K562 (cell line): Measurements from ENCODE around the gene TLE6. TPM values are rescaled to one million over a fixed set of nuclear protein-coding genes. Genes with fewer than 3 reads are reported as not detected.

Source experiments
- ATAC-seq: fragments of 200-7000 bp; cut with Tn5 transposase; 3 replicates; pipeline ENCODE4 v1.9.1; 2020; ENCODE audit warnings: moderate library complexity
- BruUV-seq: library from RNA; stranded (reverse); fragments of 400-500 nt; replicated peaks from 2 replicates; lab custom pipeline; 2021; lab: Mats Ljungman, UMichigan
- CTCF ChIA-PET: fragments of 300-600 bp; formaldehyde crosslinking; extraction: SDS; loops from one replicate; lab custom pipeline; 2021; ENCODE audit warnings: low intra/inter-chr PET ratio; lab: Yijun Ruan, JAX
- POLR2A ChIA-PET: fragments of 300-600, 350-650 bp; sonication (Branson Sonifier 250); formaldehyde crosslinking; extraction: SDS; loops from one replicate; lab custom pipeline; 2021; ENCODE audit warnings: antibody characterized with exemption, inconsistent platforms; lab: Yijun Ruan, JAX
- DNase-seq, 4 experiments: peaks; one replicate each; pipeline versions ENCODE4 v3.0.0 to v3.0.0-alpha.2; 2011 to 2018; ENCODE audit warnings: low spot score in 3 of 4, mixed read lengths in 3 of 4; ENCODE audit errors: extremely low read depth in 1 of 4
- FAIRE-seq: peaks from 2 replicates; lab custom pipeline; 2011; peaks lifted over from hg19 to GRCh38; lab: Jason Lieb, UNC
- H2AFZ ChIP-seq: 2 replicates; pipeline ENCODE4 v1.6.0; 2011; ENCODE audit warnings: low read depth, low read length, control low read depth, inconsistent platforms
- H3K27ac ChIP-seq: fragments of 200-600 bp; 3 replicates; pipeline ENCODE4 v1.8.0; 2011; ENCODE audit warnings: low read depth, mild to moderate bottlenecking, control low read depth, inconsistent platforms, low read length, moderate library complexity, mixed read lengths; ENCODE audit errors: extremely low read depth
- H3K27me3 ChIP-seq, 2 experiments: fragments of 300-600 bp in 1 of 2; 2 replicates in 1 of 2; 3 replicates in 1 of 2; pipeline versions ENCODE4 v1.6.0 to v1.8.0; 2011; ENCODE audit warnings: inconsistent platforms in 2 of 2, low read length in 2 of 2, mild to moderate bottlenecking in 1 of 2, mixed read lengths in 1 of 2, moderate library complexity in 1 of 2; ENCODE audit not compliant: control insufficient read depth in 2 of 2, insufficient read depth in 2 of 2
- H3K36me3 ChIP-seq: fragments of 300-600 bp; 3 replicates; pipeline ENCODE4 v1.8.0; 2011; ENCODE audit warnings: mild to moderate bottlenecking, low read length, inconsistent platforms; ENCODE audit not compliant: control insufficient read depth, insufficient read depth
- H3K4me1 ChIP-seq, 2 experiments: fragments of 200-600 bp in 1 of 2; replicated peaks in 1 of 2; 2 replicates in 1 of 2; 3 replicates in 1 of 2; pipeline versions ENCODE4 v1.5.1 to v1.8.0; 2011; ENCODE audit warnings: inconsistent platforms in 2 of 2, low read length in 2 of 2, mild to moderate bottlenecking in 1 of 2, mixed read lengths in 1 of 2, moderate library complexity in 1 of 2; ENCODE audit not compliant: control insufficient read depth in 2 of 2, insufficient read depth in 2 of 2
- H3K4me2 ChIP-seq: 2 replicates; pipeline ENCODE4 v1.6.1; 2011; ENCODE audit warnings: low read length, control low read depth, inconsistent platforms, mixed read lengths; ENCODE audit not compliant: insufficient read depth
- H3K4me3 ChIP-seq: fragments of 200-600 bp; sonication (generic), shearing (Covaris generic); 2 replicates; pipeline ENCODE4 v1.5.1; 2016; ENCODE audit warnings: control low read depth, inconsistent platforms
- H3K79me2 ChIP-seq: fragments of 200-600 bp; 3 replicates; pipeline ENCODE4 v1.8.0; 2011; ENCODE audit warnings: low read length, inconsistent platforms; ENCODE audit not compliant: control insufficient read depth, insufficient read depth
- H3K9ac ChIP-seq, 2 experiments: 2 replicates each; pipeline versions ENCODE4 v1.6.0 to v1.6.1; 2011; ENCODE audit warnings: low read depth in 2 of 2, low read length in 2 of 2, control low read depth in 1 of 2, inconsistent platforms in 1 of 2, mild to moderate bottlenecking in 1 of 2, mixed read lengths in 1 of 2; ENCODE audit not compliant: insufficient read depth in 1 of 2
- H3K9me1 ChIP-seq: one replicate; pipeline ENCODE4 v1.6.0; 2011; ENCODE audit warnings: inconsistent platforms, mild to moderate bottlenecking, low read length, moderate library complexity; ENCODE audit not compliant: control insufficient read depth, insufficient read depth
- H3K9me3 ChIP-seq: replicated peaks from 2 replicates; pipeline ENCODE4 v1.5.1; 2011; ENCODE audit warnings: low read depth, low read length, inconsistent platforms; ENCODE audit not compliant: control insufficient read depth, insufficient read depth
- H4K20me1 ChIP-seq: replicated peaks from 2 replicates; pipeline ENCODE4 v1.6.1; 2011; ENCODE audit warnings: low read length, inconsistent platforms, mixed read lengths; ENCODE audit not compliant: control insufficient read depth, insufficient read depth
- GTF2F1 ChIP-seq: IDR thresholded peaks from 2 replicates; pipeline ENCODE4 v1.6.1; 2011; ENCODE audit warnings: low read depth, low read length, improper control_type of control experiment
- MEF2D ChIP-seq: conservative IDR thresholded peaks from 2 replicates; pipeline ENCODE4 v1.6.1; 2016; ENCODE audit warnings: low read depth, missing genetic modification characterization, missing compliant biosample characterization
- PHB2 ChIP-seq: fragments of 450-650 bp; IDR thresholded peaks from 2 replicates; pipeline ENCODE4 v1.6.1; 2017; ENCODE audit warnings: low read depth
- TGIF2 ChIP-seq: sonication (generic); formaldehyde crosslinking; IDR thresholded peaks from 2 replicates; pipeline ENCODE4 v1.8.1; 2022; ENCODE audit warnings: mild to moderate bottlenecking, missing genetic modification reagents, moderate library complexity
- U2AF2 ChIP-seq: fragments of 200-400 bp; formaldehyde crosslinking; optimal IDR thresholded peaks from 2 replicates; pipeline ENCODE3; 2017; ENCODE audit warnings: low read depth, mild to moderate bottlenecking, low read length
- ZNF184 ChIP-seq: sonication (generic); formaldehyde crosslinking; IDR thresholded peaks from 2 replicates; pipeline ENCODE4 v1.5.0; 2020; ENCODE audit warnings: missing genetic modification reagents
- WGBS: fragments of 100-300 bp; shearing (Covaris generic); methylation state at CpG from one replicate; pipeline ENCODE4 v1.1.6; 2016; ENCODE audit warnings: low coverage, mixed read lengths; ENCODE audit not compliant: insufficient coverage; ENCODE audit errors: missing lambda C conversion rate; 5-methylcytosine and 5-hydroxymethylcytosine counted together
- in situ Hi-C: fragments of 300-500 bp; cut with MboI; formaldehyde crosslinking; loops from 4 replicates; pipeline ENCODE4 v1.15.0; 2018; ENCODE audit warnings: inconsistent platforms, mixed read lengths
- intact Hi-C: fragments of 100-400 bp; cut with micrococcal nuclease; formaldehyde crosslinking; loops from 2 replicates; pipeline ENCODE4 v1.14.2; 2022
- polyA plus RNA-seq, 8 experiments: library from polyadenylated mRNA; depleted of rRNA in 4 of 8; stranded (reverse) in 5 of 8; unstranded in 3 of 8; fragments of >200 nt; fragmentation: Nextera tagmentation in 2 of 8; fragmentation: Illumina TruSeq in 1 of 8; extraction: Ambion mirVana in 2 of 8; extraction: Trizol in 1 of 8; gene quantifications; 2 replicates each; pipeline versions ENCODE4 v1.2.1 to v1.2.3, GENCODE V29; 2011 to 2014; ENCODE audit warnings: inconsistent platforms in 1 of 8, missing spikeins in 1 of 8
- total RNA-seq, 7 experiments: library from RNA; depleted of rRNA in 6 of 7; stranded (reverse); fragments of >200 nt in 6 of 7; fragmentation: Illumina TruSeq in 2 of 7; extraction: Trizol in 2 of 7; gene quantifications; 2 replicates each; pipeline versions ENCODE4 v1.2.1 to v1.2.3, GENCODE V29; 2011 to 2021; ENCODE audit warnings: low replicate concordance in 1 of 7
- TF ChIP-seq, protein P1 (sequence below): fragments of 450-650 bp; IDR thresholded peaks from 2 replicates; pipeline ENCODE4 v1.6.1; 2016; ENCODE audit warnings: mild to moderate bottlenecking, moderate library complexity
- TF ChIP-seq, protein P2 (sequence below): sonication (generic); formaldehyde crosslinking; IDR thresholded peaks from 2 replicates; pipeline ENCODE4 v1.8.1; 2022; ENCODE audit warnings: missing genetic modification reagents
- TF ChIP-seq, protein P3 (sequence below): fragments of 450-650 bp; IDR thresholded peaks from 2 replicates; pipeline ENCODE4 v1.7.0; 2016; ENCODE audit warnings: borderline replicate concordance

TLE6 gene
- total and polyA plus RNA-seq, 9 of the 15 experiments (the other 6 are each of a cell fraction or from before 2014, with no cell fraction given) = 1.1 to 6.1 (median 2.5) TPM

DNA sequence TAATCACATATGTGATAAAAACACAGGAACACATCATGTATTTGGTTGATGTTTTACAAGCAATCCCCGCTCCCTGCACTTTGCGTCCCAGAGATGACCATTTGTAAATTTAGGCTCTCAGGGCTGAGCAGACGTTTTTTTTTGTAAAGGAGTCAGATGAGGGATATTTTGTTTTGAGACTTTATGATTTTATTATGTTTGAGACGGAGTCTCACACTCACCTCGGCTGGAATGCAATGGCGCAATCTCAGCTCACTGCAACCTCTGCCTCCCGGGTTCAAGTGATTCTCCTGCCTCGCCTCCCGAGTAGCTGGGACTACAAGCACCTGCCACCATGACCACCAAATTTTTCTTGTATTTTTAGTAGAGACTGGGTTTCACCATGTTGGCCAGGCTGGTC, 1.4 kb downstream of the TLE6 start:
- DNase-seq (no peak), ATAC-seq (no peak), FAIRE-seq (no peak)
- intact Hi-C loops (no loop called here), in situ Hi-C loops (no loop called here)
- H3K36me3 ChIP-seq = no peaks in the 10 kb centered on the region
- no peak overlapping the region for H3K4me2 ChIP-seq
- ChIA-PET POLR2A (no interaction called here), CTCF (no interaction called here)
- H3K79me2 ChIP-seq = no peaks in the 10 kb centered on the region
- no peak overlapping the region for H3K27ac ChIP-seq
- no TSS peak for BruUV-seq
- peaks cover 15 to 52% of the 10 kb centered on the region in 2 experiments for H3K4me1 ChIP-seq
- 86% methylated on average over 9 of the region's 9 CpGs for WGBS
- no peaks in the 10 kb centered on the region for H3K27me3 ChIP-seq
- no peak overlapping the region for H3K4me3 ChIP-seq
- no peaks in the 10 kb centered on the region for H4K20me1 ChIP-seq
- no peaks in the 10 kb centered on the region for H3K9me1 ChIP-seq
- no peak overlapping the region for H3K9ac ChIP-seq
- no peaks in the 10 kb centered on the region for H3K9me3 ChIP-seq
- no peak overlapping the region for H2AFZ ChIP-seq
- TF ChIP-seq TGIF2 (CRISPR knock-in tag) (no peak), ZNF184 (CRISPR knock-in tag) (no peak), PHB2 (no peak), MEF2D (no peak), U2AF2 (no peak), GTF2F1 (no peak)
- TF ChIP-seq, protein P1, sequence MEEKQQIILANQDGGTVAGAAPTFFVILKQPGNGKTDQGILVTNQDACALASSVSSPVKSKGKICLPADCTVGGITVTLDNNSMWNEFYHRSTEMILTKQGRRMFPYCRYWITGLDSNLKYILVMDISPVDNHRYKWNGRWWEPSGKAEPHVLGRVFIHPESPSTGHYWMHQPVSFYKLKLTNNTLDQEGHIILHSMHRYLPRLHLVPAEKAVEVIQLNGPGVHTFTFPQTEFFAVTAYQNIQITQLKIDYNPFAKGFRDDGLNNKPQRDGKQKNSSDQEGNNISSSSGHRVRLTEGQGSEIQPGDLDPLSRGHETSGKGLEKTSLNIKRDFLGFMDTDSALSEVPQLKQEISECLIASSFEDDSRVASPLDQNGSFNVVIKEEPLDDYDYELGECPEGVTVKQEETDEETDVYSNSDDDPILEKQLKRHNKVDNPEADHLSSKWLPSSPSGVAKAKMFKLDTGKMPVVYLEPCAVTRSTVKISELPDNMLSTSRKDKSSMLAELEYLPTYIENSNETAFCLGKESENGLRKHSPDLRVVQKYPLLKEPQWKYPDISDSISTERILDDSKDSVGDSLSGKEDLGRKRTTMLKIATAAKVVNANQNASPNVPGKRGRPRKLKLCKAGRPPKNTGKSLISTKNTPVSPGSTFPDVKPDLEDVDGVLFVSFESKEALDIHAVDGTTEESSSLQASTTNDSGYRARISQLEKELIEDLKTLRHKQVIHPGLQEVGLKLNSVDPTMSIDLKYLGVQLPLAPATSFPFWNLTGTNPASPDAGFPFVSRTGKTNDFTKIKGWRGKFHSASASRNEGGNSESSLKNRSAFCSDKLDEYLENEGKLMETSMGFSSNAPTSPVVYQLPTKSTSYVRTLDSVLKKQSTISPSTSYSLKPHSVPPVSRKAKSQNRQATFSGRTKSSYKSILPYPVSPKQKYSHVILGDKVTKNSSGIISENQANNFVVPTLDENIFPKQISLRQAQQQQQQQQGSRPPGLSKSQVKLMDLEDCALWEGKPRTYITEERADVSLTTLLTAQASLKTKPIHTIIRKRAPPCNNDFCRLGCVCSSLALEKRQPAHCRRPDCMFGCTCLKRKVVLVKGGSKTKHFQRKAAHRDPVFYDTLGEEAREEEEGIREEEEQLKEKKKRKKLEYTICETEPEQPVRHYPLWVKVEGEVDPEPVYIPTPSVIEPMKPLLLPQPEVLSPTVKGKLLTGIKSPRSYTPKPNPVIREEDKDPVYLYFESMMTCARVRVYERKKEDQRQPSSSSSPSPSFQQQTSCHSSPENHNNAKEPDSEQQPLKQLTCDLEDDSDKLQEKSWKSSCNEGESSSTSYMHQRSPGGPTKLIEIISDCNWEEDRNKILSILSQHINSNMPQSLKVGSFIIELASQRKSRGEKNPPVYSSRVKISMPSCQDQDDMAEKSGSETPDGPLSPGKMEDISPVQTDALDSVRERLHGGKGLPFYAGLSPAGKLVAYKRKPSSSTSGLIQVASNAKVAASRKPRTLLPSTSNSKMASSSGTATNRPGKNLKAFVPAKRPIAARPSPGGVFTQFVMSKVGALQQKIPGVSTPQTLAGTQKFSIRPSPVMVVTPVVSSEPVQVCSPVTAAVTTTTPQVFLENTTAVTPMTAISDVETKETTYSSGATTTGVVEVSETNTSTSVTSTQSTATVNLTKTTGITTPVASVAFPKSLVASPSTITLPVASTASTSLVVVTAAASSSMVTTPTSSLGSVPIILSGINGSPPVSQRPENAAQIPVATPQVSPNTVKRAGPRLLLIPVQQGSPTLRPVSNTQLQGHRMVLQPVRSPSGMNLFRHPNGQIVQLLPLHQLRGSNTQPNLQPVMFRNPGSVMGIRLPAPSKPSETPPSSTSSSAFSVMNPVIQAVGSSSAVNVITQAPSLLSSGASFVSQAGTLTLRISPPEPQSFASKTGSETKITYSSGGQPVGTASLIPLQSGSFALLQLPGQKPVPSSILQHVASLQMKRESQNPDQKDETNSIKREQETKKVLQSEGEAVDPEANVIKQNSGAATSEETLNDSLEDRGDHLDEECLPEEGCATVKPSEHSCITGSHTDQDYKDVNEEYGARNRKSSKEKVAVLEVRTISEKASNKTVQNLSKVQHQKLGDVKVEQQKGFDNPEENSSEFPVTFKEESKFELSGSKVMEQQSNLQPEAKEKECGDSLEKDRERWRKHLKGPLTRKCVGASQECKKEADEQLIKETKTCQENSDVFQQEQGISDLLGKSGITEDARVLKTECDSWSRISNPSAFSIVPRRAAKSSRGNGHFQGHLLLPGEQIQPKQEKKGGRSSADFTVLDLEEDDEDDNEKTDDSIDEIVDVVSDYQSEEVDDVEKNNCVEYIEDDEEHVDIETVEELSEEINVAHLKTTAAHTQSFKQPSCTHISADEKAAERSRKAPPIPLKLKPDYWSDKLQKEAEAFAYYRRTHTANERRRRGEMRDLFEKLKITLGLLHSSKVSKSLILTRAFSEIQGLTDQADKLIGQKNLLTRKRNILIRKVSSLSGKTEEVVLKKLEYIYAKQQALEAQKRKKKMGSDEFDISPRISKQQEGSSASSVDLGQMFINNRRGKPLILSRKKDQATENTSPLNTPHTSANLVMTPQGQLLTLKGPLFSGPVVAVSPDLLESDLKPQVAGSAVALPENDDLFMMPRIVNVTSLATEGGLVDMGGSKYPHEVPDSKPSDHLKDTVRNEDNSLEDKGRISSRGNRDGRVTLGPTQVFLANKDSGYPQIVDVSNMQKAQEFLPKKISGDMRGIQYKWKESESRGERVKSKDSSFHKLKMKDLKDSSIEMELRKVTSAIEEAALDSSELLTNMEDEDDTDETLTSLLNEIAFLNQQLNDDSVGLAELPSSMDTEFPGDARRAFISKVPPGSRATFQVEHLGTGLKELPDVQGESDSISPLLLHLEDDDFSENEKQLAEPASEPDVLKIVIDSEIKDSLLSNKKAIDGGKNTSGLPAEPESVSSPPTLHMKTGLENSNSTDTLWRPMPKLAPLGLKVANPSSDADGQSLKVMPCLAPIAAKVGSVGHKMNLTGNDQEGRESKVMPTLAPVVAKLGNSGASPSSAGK = no peak
- TF ChIP-seq, protein P2, sequence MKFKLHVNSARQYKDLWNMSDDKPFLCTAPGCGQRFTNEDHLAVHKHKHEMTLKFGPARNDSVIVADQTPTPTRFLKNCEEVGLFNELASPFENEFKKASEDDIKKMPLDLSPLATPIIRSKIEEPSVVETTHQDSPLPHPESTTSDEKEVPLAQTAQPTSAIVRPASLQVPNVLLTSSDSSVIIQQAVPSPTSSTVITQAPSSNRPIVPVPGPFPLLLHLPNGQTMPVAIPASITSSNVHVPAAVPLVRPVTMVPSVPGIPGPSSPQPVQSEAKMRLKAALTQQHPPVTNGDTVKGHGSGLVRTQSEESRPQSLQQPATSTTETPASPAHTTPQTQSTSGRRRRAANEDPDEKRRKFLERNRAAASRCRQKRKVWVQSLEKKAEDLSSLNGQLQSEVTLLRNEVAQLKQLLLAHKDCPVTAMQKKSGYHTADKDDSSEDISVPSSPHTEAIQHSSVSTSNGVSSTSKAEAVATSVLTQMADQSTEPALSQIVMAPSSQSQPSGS (CRISPR knock-in tag) = no peak
- TF ChIP-seq, protein P3, sequence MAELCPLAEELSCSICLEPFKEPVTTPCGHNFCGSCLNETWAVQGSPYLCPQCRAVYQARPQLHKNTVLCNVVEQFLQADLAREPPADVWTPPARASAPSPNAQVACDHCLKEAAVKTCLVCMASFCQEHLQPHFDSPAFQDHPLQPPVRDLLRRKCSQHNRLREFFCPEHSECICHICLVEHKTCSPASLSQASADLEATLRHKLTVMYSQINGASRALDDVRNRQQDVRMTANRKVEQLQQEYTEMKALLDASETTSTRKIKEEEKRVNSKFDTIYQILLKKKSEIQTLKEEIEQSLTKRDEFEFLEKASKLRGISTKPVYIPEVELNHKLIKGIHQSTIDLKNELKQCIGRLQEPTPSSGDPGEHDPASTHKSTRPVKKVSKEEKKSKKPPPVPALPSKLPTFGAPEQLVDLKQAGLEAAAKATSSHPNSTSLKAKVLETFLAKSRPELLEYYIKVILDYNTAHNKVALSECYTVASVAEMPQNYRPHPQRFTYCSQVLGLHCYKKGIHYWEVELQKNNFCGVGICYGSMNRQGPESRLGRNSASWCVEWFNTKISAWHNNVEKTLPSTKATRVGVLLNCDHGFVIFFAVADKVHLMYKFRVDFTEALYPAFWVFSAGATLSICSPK = no peak
